ENCODE measurements around the gene MYH8.

Gene MYH8

DNA sequence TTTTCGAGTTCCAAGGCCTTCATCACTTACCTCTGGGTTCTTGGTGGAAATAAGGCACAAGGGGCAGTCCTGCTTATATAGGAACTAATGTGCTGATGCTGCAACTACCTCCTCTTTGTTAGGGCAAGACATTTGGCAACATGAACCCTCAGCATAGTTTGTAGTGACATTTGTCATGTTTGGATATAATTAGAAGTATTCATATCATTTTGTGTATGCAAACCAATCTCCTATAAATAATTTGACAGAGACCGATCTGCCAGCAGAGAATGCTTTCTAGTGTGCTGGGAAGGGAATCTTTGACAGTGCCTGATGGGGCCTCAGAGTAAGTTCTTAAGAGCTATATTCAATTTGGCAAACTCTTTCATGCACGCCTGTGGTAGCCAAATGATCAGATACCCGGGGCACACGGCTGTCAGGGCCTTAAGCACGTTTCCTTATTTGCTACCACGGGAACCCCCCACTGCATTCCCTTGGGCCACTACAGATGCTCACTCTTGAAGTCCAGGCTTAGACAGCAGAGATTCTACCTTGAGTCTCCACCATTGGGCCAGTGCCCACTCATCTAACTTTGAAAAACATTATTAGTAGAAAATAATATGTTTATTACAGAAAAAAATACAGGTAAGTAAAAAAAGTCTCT, at the start of gene MYH8:
MYH8 (minus strand) TSS at position 51 of the 643 bp plus-strand sequence. CDS start 1,723 bp downstream, outside the sequence.
- DNase-seq (ENCODE audit: low spot score): no peak

DNA sequence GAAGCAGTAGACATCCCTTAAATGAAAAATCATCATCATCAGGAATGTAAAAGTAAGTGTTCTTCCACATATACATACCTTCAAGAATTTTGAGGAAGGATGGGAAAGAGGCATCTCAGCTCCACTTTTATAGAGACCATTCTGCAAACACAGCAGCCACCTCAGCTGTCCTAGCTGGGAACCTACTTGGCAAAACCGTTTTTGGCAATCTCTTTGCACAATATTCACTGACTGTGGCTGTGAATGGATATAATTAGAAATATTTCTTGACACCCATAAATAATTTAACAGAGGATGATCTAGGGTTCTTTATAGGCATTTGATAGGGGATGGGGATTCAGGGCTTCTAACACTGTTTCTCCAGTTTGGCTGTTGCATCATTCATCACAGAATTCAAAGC, 47.7 kb upstream of the MYH8 start, which contains the start of gene MYH4:
MYH4 (minus strand) TSS at position 101 of the 400 bp plus-strand sequence. CDS start 2,814 bp downstream, outside the sequence.
- DNase-seq (ENCODE audit: low spot score): no peak

DNA sequence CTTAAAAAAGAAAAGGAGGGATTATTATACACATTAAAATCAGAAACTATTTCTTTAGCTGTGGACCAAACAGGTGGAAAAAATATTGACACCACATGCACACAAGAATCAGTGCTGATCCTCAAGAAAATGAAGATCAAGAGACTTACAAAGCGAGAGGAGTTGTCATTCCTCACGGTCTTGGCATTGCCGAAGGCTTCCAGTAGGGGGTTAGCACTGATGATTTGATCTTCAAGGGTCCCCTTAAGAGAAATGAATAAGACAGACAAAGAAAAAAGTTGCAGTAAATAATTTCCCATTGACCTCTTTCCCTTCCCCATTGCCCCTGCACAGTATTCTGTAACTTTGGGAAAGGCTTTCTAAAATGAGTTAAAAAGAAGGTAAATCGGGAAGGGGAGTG, 41.7 kb upstream of the MYH8 start:
- DNase-seq (ENCODE audit: low spot score): no peak

DNA sequence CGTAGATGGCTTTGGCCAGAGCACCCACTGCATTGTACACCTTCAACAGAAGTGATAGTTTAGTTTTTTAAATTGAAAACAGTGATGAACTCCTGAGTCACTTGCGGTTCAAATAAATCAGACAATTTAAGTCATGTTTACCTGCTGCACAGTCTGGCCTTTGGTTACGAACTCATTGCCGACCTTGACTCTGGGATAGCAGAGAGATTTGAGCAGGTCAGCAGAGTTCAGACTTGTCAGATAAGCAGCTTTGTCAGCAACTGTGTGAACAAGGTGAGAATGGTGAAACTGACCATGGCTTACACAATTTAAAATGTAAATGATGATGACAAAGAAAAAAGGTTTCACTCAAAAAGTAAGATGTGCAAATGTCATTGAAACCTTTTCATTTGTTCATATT, 38.3 kb upstream of the MYH8 start:
- DNase-seq (ENCODE audit: low spot score): no peak

DNA sequence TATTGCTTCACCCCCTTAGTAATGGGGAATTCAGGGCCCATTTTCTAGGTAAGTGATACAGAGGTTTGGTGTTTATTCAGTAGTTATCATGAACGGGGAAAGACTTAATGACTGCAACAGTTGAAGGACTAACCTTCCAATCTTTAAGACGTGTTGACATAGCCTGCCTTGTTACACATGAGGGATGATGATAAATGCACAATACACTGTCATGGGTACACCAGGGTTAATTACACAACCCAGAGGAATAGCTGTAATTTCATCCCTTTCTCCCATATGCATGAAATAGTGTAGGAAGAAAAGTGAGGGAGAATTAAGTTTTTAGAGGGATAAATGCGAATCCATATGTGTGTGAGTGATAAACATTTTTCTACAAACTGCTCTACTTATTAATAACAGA, 37.0 kb upstream of the MYH8 start:
- DNase-seq (ENCODE audit: low spot score): no peak

DNA sequence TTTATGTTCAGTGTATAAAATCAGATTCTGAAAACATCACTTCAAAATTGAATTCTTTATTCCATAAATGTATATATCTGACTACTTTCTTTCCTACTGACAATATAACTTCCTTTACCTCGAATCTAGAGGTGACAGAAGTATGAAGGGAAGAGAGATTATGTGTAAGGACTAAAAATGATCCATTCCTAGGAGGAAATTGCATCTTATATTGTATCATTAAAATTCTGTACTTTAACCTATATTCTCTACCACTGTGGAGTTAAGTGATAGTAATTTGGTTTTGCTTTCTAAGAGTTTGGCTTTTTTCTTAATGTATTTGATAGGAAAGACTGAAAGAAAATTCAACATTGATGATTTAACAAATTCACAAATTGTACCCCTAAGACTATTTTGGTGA, 36.2 kb upstream of the MYH8 start:
- no peak for DNase-seq (ENCODE audit: low spot score)

DNA sequence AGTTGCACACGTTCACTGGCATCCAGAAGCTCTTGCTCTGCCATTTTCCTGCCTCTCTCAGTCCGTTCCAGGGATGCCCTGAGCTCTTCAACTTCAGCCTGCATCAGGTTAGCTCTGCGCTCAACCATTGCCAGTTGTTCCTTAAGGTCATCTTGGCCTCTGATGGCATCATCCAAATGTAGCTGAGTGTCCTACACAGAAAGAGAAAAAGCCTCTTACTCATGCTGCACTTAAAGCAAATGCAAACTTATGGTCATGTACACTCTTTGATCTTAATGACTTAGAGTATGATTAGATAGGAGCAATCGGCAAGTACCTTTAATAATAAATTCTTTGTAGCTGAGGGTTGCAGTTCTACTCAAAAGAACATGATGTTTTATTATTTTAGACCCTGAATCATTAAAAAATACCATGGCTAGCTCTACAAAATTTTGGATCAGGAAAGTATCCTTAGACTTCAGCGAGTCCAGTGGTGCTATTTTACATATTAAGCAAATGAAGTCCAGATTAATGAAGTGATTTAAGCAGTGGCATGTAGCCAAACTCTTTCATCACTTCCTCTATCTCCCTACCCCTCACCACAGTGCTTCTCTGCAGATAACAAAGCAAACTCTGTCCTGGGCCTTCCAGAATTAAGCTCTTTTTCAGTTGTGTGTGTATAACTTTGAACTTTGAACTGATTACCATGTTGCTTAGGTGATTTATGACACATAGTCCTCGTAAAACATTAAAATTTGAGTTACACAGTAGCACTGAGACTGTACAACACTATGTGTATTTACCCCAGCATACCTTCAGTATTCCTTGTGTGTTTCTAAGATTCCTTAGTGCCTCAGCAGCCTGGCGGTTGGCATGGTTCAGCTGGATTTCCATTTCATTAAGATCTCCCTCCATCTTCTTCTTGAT, 25.5 kb upstream of the MYH8 start:
- DNase-seq (ENCODE audit: low spot score): no peak

DNA sequence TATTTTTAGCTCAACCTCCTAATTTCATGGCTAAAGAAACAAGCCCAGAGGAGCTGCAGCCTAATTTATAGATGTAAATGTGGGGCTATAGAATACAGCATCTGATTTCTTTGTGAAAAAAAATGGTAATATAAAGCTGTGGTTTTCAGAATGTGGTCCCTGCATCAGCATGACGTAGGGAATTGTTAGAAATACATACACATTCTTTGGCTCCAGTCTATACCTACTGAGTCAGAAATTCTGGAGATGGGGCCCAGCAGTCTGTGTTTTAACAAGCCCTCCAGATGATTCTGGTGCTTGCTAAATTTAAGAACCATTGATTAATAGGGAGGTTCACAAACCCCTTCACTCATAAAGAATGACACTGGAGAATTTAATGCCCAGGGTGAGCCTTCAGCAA, 18.1 kb upstream of the MYH8 start:
- DNase-seq (ENCODE audit: low spot score): no peak

DNA sequence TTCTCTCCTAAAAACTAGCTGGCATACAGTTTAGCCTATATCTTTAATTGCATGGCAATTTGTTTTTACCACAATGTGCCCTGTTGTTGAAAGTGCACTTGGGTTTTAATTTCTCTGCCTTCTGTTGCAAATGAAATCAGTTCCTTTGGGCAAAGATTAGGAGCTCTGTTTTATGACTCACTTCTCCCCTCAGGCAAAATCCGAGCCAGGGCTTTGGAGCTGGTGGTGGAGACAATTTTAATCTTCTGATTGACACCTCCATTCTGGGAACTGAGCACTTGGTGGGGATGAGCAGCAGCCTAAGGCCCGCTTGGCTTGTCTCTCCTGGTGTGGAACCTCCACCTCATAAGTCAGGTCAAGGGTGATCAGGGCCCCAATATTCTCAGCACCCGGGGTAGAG, 13.3 kb upstream of the MYH8 start:
- no peak for DNase-seq (ENCODE audit: low spot score)

DNA sequence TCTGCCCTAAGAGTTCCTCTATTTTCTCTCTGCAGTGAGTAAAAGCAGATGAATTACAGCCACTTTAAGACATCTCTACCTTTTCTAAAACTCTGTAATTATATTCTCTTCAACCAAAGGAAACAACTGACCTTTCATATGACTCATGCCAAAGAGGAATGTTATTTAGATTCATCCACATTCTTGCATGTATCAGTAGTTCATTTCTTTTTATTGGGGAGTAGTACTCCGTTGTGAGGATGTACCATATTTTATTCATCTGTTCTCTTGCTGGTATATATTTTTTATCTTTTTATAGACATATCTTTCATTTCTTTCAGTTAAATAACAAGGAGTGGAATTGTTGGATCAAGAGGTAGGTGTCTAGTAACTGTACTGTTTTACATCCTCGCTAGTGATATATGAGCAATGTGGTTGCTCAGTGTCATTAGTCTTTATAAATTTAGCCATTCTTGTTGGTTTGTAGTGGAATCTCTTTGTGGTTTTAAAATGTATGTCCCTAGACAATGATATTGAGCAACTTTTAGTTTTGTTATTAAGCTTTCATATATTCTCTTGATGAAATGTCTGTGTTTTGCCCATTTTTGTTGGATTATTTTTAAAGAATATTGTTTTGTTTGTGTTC, 7.8 kb upstream of the MYH8 start:
- DNase-seq (ENCODE audit: low spot score): no peak

DNA sequence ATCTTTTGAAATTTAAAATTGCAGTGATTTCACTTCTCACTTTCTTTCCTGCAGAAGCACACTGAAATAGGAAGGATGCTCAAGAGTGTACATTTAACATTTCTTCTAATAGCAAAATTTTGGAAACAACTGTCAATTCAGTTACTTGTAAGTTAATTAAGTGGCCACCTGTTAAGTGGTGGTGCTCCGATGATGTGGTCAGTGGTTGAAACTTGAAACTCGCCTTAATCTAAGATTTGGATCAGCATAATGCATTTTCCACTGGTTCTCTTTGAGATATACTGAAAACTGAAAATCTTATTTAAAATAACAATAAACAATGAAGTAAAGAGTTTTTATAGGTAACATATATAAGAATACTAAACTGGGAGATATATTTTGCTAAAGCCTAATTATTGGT, 7.0 kb upstream of the MYH8 start:
- DNase-seq (ENCODE audit: low spot score): no peak

DNA sequence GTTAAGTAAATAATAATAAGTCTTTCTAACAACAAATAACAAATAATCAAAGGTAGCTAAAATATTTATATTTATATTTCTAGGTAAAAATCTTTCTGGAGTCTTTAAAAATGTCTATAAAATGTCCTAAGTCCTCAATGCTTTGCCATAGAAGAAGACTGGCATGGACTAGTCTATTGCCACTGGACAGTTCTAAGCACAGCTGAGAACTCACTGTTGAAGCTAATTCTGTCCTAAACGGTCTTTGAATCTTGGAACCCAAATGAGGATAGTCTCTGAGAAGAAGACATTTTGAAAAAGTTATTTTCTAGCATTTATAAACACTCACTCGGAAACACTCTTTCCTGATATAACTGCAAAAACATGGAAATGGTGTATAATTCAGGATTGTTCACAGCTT, 539 bp downstream of the MYH8 start:
- no peak for DNase-seq (ENCODE audit: low spot score)

DNA sequence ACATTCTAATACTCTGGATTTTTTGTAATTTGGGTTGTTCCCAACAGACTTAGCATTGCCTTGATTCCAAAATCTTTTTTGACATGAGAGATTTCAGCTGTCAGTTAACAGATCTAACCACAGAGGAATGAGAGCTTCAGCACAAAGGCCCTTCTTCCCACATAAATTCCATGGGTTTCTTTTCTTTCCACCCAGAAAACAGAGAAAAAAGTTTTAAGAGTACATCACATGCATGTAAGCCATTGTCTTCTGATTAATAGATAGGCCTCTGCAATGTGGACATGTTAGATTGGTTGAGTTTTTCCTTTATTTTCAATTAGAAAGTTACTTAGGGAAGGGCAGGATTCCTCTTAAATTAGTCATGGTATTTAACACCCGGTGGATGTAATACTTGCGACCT, 939 bp downstream of the MYH8 start:
- DNase-seq (ENCODE audit: low spot score): no peak

DNA sequence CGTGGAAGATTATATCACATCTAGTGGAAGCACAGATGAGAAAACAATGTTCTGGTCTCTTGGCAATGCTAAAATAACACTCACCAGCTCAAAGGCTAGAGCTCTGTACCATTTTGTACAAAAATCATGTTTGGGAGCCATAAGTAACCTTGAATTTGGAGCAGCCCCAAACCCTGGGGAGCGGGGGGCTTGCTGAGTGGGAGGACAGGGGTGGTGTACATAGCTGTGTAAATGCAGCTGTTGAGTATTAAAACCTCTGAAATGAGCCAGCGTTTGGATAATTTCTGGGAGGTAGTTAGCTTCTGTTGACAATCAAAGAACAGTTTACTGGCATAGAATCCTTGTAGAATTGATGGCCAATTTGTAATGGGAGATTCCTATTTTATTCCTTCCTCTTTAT, 4.3 kb downstream of the MYH8 start:
- no peak for DNase-seq (ENCODE audit: low spot score)

DNA sequence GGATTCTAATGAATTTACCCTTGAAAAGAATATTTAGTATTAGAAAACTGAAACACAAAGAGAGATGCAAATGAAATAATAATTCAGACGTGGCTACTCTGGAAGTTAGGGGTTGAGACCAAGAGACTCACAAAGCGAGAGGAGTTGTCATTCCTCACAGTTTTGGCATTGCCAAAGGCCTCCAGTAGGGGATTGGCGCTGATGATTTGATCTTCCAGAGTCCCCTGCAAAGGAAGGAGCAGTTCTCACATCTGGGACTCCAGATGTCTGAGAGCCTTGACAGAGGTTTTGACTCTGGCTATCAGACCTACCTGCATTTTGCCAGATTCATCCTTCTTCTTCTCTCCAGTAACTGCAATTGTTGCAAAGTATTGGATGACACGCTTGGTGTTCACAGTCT, 6.6 kb downstream of the MYH8 start:
- no peak for DNase-seq (ENCODE audit: low spot score)

DNA sequence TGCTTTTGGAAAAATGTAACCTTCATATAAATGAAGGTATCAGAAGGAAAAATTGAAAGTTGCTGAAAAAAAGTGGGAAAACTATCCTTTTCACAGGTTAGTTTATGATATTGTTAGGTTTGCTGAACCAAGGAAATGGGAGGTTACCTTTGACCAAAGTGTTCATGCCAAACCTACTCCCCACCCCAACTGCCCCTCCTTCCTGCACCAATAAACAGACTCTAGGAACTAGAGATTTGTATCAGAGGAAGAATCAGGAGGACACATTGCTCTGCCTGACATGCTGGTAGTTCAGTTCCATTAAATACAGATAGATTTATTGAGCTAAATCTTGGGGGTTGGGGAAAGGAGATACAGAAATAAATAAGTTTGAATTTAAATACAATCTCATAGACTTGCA, 18.2 kb downstream of the MYH8 start:
- DNase-seq (ENCODE audit: low spot score): no peak

DNA sequence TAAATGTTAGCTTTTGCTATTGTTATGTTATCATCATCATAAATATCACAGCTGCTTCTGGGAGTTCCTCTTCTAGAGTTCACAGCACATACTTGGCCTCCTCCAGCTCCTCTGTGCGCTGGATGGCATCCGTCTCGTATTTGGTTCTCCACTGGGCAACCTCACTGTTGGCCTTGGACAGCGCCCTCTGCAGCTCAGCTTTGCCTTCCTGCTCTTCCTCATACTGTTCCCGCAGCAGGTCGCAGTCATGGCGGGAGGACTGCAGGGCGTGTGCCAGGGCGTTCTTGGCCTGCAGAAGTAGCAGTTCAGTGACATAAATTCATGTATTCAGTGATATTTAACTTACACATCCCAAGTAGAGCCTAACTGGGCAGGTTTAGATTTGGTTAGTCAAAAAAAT, 23.4 kb downstream of the MYH8 start:
- DNase-seq (ENCODE audit: low spot score): no peak

DNA sequence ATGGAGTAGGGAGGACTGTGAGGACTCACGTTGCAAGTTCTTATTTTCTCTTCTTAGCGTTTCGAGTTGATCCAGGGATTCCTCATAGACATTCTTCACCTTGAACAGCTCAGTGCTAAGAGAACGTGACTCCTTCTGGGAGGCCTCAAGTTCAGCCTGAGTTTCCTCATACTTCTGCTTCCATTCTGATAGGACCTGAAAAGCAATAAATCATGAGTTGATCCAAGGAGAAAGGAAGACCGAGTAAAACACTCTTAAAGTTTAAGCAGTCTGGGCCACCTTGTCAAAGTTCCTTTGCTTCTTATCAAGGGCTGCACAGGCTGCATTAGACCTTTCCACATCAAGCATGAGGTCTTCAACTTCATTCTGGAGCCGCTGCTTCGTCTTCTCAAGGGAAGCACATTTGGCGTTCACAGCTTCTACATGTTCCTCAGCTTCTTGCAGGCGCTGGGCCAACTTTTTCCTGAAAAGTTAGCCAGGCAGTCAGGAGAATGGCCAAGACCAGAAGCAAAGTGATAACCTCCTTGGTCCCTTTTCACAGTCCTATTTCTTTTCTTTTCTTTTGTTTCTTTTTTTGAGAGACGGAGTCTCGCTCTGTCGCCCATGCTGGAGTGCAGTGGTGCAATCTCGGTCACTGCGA, 25.1 kb downstream of the MYH8 start:
- no peak for DNase-seq (ENCODE audit: low spot score)

DNA sequence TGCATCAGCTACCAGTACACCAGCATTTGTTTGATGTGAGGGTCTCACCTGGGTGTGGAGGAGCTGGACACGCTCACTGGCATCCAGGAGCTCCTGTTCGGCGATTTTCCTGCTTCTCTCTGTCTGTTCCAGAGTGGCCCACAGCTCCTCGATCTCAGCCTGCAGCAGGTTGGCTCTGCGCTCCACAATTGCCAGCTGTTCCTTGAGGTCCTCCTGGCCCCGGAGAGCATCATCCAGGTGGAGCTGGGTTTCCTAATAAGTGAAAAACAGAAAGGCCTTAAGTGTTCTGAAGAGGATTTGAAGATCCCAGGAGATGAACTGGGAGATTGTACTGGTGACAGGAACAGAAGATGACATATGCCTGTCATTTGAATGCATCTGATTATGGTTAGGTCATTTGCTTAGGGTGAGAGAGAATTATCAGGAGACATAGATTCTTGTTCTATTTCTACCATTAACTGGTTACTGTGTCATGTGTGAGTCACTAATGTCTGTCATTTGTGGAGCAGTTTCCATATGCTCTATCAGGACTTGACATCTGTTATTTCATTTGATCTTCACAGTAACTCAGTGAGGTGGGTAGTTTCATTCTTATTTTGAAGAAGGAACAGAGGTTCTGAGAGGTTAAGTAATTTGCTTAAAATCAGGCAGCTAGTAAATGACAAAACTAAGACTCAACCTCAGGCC, 27.4 kb downstream of the MYH8 start:
- no peak for DNase-seq (ENCODE audit: low spot score)

DNA sequence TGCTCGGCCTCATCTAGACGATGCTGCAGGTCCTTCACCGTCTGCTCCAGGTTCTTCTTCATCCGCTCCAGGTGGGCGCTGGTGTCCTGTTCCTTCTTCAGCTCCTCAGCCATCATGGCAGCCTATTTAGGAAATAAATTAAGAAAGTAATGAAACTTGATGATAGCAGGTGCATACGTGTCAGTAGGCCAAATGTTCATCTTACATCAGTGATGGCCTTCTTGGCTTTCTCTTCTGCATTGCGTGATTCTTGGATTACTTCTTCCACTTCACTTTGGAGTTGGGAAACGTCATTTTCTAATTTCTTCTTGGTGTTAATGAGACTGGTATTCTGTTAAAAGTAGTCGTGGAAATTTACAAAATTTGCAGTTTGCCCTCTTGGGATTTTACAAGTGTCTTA, 28.9 kb downstream of the MYH8 start:
- DNase-seq (ENCODE audit: low spot score): no peak

DNA sequence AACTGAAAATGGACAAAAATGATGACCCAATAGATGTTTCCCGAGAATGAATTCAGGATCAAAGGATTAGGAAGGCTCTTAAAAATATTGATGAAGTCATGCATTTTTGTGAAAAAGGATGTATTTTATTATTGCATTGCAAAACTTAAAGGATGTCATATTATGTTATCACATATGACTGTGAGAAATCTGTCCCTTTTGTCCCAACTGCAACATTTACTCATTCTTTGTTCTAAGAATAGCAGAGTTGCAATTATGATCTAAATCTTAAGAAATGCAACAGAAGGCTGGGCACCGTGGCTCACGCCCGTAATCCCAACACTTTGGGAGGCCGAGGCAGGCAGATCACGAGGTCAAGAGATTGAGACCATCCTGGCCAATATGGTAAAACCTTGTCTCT, 35.9 kb downstream of the MYH8 start:
- no peak for DNase-seq (ENCODE audit: low spot score)

DNA sequence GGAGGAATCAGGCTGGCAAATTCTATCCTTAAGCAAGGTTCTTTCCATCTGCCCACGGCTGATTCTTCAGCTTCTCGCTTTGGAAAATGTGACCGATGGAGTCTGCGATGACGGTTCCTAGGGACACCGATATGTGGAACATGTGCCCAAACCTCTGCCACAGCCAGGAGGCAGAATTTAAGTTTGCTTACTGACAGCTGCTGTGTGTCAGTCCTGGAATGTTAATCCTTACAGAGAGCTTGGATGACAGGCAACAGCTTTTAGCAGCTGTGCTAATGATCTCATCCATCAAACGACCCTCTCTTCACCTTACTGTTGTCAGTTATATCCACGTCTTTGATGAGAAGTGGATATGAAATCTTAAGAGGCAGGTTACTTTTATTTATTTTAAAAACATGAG, 37.6 kb downstream of the MYH8 start:
- no peak for DNase-seq (ENCODE audit: low spot score)

All from AG08396 (cell line).